Right forelimb (tissue), 1 donor: ENCODE measurements around the gene CCNDBP1.
"Not testable (repeated sequence)": the region's sequence is repeated elsewhere in the genome, so short reads cannot be mapped to it uniquely, and the experiment has no call there.

ENCODE experiments used
- DNase-seq: peaks from one replicate; pipeline ENCODE4 v3.0.0-alpha.2; 2018

The CCNDBP1 gene

GRCh38 chr15:43218908-43219706, 33.9 kb downstream of the CCNDBP1 start:
- no peak for DNase-seq

GRCh38 chr15:43219929-43220928, 35.0 kb downstream of the CCNDBP1 start:
- DNase-seq = no peak

- no peak for DNase-seq
Measured at GRCh38 chr15:43220991-43221403, 35.8 kb downstream of the CCNDBP1 start, which contains the start of gene EPB42. Gene EPB42, minus strand, starts transcription at chr15:43221018. Its CDS starts 193 bp downstream, at chr15:43220825.

GRCh38 chr15:43221422-43221821, 36.2 kb downstream of the CCNDBP1 start:
- DNase-seq = no peak

GRCh38 chr15:43225201-43225949, 40.2 kb downstream of the CCNDBP1 start:
- DNase-seq = peak; percentile 49

GRCh38 chr15:43225950-43226255, 40.7 kb downstream of the CCNDBP1 start:
- not testable (repeated sequence) for DNase-seq

GRCh38 chr15:43226436-43227305, 41.5 kb downstream of the CCNDBP1 start:
- DNase-seq = no peak

GRCh38 chr15:43229977-43230376, 44.8 kb downstream of the CCNDBP1 start:
- no peak for DNase-seq

- no peak for DNase-seq
Measured at GRCh38 chr15:43230640-43231115, 45.5 kb downstream of the CCNDBP1 start.

GRCh38 chr15:43232289-43232874, 47.2 kb downstream of the CCNDBP1 start:
- DNase-seq = no peak

- DNase-seq = no peak
Measured at GRCh38 chr15:43235536-43235935, 50.3 kb downstream of the CCNDBP1 start.

- DNase-seq = no peak
Measured at GRCh38 chr15:43237842-43238470, 52.8 kb downstream of the CCNDBP1 start.

- no peak for DNase-seq
Measured at GRCh38 chr15:43238671-43239131, 53.5 kb downstream of the CCNDBP1 start.

- no peak for DNase-seq
Measured at GRCh38 chr15:43239732-43240491, 54.7 kb downstream of the CCNDBP1 start.

GRCh38 chr15:43241100-43241499, 55.9 kb downstream of the CCNDBP1 start:
- DNase-seq = peak; percentile 78

- no peak for DNase-seq
Measured at GRCh38 chr15:43242616-43243015, 57.4 kb downstream of the CCNDBP1 start.

- no peak for DNase-seq
Measured at GRCh38 chr15:43243020-43243645, 57.9 kb downstream of the CCNDBP1 start.

GRCh38 chr15:43244092-43244491, 58.9 kb downstream of the CCNDBP1 start:
- no peak for DNase-seq

- no peak for DNase-seq
Measured at GRCh38 chr15:43246261-43246774, 61.1 kb downstream of the CCNDBP1 start.
